Fibroblast of gingiva (primary cell): Measurements from ENCODE around the gene ARID5B.

ENCODE experiments used
- DNase-seq: peaks from one replicate; pipeline ENCODE4 v3.0.0-alpha.2; 2011; ENCODE audit warnings: low read depth

The ARID5B gene

DNA sequence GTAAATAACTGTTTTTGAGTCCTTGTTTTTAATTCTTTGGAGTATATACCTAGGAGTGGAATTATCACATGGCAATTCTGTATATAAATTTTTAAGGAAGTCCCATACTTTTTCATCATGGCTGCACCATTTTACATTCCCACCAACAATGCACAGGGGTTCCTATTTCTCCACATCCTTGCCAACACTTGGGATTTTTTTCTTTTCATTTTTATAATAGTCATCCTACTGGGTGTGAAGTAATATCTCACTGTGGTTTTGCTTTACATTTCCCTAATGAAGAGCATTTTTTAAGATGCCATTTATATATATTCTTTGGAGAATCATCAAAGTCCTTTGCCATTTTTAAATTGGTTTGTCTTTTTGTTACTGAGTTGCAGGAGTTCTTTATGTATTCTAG lies 89.7 kb downstream of the ARID5B start:
- DNase-seq: no peak

DNA sequence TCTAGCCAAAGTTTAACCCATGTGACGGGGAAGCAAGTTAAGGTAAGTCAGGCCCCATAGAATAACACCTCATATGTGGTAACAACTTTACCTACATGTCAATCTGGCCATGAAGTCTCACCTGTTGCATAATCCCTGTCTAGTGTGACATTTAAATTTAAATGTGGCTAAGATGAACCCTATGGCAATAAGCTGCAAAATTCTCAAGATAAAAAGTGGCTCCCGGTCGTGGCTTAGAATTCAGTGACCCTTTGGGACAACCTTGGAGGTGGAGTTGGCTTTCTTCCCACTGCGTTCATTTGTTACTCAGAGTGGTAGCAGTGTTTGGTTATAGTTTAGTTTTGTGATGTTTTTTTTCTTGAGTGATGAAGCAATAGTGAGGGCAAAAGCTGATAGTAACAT lies 90.6 kb downstream of the ARID5B start:
- DNase-seq: peak; percentile 71

- DNase-seq: peak; percentile 98
Measured at GRCh38 chr10:61992671-61993668, 91.5 kb downstream of the ARID5B start.

DNA sequence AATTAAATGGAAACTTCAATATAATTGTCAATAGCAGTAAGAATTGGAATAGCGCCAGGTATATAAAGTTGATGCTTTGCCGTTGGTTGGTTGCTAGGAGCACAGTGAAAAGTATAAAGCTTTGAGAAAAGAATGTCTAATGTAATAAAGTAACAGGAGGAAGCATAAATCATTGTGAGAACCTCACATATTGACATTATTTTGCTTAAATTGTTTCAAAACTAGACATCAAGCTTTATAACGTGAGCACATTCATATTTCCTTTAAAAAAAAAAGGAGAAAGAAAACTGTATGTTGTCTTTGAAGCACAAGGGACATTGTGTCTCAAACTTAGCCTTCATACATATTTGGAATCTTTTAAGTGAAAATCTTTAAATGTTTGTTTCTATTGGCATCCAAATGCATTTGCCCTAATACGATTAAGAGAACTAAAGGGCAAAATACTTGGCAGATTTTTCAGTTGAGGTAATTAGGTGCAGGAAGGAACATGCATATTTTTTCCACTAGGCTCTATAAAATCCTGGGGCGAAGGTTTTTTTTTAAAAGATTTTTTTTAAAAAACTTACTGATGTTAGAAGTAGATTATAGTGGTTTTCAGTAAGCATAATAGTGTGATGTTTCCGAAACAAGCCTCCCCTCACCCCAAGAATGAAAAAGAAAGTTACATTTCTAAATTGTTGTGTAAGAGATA lies 92.4 kb downstream of the ARID5B start:
- DNase-seq: peak; percentile 84

- DNase-seq: no peak
Measured at GRCh38 chr10:61994405-61995219, 93.1 kb downstream of the ARID5B start.

GRCh38 chr10:61995220-61995503 lies 93.7 kb downstream of the ARID5B start:
- no peak for DNase-seq

- no peak for DNase-seq
Measured at GRCh38 chr10:61998937-61999336, 97.4 kb downstream of the ARID5B start.

DNA sequence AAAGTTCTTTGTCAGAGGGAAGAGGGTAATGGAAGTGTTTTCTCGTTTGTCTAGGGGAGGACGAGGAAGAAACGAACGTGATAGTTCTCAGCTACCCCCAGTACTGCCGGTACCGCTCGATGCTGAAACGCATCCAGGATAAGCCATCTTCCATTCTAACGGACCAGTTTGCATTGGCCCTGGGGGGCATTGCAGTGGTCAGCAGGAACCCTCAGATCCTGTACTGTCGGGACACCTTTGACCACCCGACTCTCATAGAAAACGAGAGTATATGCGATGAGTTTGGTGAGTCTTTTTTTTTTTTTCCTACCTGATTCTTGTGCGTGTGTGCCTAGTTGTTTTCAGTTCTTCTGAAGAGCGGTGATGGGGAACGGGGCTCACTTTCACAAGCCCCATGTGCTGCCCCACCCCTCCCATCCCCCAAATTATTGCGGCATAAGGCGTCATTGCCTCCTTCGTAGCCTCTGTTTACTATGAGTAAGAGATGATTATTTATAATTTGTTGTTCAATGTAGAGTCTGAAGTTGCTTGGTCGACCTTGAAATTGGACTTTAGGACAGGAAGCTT lies 98.6 kb downstream of the ARID5B start:
- DNase-seq: no peak

GRCh38 chr10:62000726-62001125 lies 99.2 kb downstream of the ARID5B start:
- no peak for DNase-seq

GRCh38 chr10:62001898-62002297 lies 100.4 kb downstream of the ARID5B start:
- DNase-seq: no peak

DNA sequence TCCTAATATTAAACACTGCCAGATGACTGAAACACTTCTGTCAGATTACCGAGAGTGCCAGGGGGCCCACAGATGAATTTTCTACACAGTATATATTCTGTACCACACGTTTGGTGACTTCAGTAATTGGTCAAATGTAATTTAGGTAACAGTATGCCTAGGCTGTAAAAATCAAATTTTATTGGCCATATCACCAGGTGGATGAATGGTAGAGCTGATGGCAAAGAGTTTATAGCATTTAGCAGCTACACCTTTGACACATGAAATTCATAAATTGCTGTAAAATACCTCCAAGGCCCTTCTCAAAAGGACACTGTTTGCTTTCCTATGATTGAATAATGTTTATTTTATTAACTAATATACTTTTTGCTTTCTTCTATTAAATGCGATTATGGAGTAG lies 101.3 kb downstream of the ARID5B start:
- no peak for DNase-seq

GRCh38 chr10:62004042-62004441 lies 102.5 kb downstream of the ARID5B start:
- DNase-seq: no peak

- peak; percentile 35 for DNase-seq
Measured at GRCh38 chr10:62005281-62005680, 103.8 kb downstream of the ARID5B start.

GRCh38 chr10:62005687-62006086 lies 104.2 kb downstream of the ARID5B start:
- peak; percentile 39 for DNase-seq

GRCh38 chr10:62007145-62007544 lies 105.6 kb downstream of the ARID5B start:
- DNase-seq: no peak

DNA sequence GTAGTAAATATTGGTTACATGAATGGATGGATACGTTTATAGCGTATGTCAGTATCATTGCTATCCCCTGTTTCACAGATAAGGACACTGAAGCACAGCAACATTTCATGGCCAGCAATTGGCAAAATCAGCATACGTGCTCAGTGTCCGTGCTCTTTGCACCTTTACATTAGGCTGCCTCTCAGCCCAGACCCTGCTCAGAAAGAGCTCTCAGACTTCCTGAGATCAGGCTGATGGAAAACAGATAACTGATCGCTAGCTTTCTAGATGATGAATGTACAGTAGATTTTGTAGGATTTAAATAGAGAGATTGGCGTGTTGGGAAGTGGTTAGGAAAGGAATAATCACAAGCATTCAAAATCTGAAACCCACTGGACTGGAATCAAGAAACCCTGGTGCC lies 106.7 kb downstream of the ARID5B start:
- no peak for DNase-seq

DNA sequence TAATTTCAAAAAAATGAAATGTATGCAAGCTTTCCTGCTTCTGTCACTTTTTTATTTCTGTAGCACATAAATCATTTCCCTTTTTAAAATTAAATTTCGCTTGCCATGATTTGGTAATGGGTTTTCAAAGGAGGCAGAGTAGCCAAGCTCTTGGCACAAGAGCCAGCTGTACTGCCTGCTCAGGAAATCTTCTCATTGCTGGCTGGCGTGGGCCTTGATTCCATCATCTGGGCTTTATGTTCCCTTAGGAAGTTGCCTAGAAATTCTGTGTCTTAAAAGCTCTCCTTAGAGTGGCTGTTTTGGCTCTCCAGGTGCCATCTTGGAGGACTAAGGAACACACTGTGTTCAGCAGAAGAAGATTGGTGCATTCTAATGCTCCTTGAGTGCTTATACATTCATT lies 107.4 kb downstream of the ARID5B start:
- no peak for DNase-seq

DNA sequence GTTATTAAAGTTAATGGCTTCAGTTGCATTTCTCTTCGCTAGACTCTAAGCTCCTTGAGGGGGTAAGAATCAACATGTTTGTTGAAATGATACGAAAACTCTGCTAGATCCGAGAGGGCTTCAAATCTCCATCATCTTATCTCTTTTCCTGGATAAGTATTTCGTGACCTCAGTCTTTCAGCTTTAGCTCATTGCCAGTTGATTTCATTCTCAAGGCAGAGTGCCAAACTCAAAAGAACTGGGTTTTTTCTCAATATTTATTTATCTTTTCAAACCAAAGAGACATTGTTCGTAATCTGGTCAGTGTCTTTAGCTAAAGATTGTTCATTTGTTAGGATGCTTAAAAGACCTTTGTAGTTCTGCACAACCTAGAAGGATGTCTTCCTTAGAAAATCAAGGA lies 108.9 kb downstream of the ARID5B start:
- no peak for DNase-seq

GRCh38 chr10:62011558-62011957 lies 110.1 kb downstream of the ARID5B start:
- DNase-seq: no peak

DNA sequence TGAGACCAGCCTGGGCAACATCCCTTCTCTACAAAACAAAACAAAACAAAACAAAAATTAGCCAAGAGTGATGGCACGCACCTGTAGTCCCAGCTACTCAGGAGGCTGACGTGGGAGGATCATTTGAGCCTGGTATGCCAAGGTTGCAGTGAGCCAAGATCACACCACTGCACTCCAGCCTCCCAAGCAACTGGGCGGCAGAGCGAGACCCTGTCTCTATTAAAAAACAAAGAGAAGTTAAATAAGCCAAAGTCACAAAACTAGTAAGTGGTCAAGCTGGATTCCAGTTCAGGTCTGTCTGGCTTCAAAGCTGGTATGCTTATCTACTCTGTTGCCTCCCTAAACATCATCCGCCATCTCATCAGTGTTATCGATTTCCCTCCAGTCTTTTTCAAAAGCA lies 110.8 kb downstream of the ARID5B start:
- DNase-seq: no peak

DNA sequence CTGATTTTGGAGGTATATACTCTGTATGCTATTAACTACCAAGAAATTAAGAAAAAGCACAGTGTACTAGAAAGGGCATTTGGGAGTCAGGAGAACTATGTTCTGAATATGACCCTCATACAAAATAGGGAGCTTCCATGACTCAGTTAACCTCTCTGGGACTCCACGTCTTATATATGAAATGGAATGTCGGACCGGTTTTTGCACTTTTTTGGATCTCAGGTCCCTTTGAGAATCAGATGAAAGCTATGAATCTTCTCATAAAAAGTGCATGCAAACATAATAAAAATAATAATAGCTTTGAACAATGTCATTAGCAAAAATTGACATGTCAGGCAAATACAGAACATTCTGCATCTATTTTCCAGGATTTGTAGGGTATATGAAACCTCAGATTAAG lies 113.0 kb downstream of the ARID5B start:
- no peak for DNase-seq

- no peak for DNase-seq
Measured at GRCh38 chr10:62015994-62016393, 114.5 kb downstream of the ARID5B start.
